IMR-90 (cell line): ENCODE results near the gene KDM2A. TPM values are rescaled to one million over a fixed set of nuclear protein-coding genes. Genes with fewer than 3 reads are reported as not detected.
A peak's percentile ranks its signal among the peaks of the same experiment; 100 is the strongest.

Experiments
- ATAC-seq: fragments of 200-7000 bp; cut with Tn5 transposase; 2 replicates; pipeline ENCODE4 v1.9.1; 2020; ENCODE audit warnings: low read depth, mild to moderate bottlenecking, moderate library complexity
- BruUV-seq: library from RNA; stranded (reverse); fragments of 400-500 nt; replicated peaks from 2 replicates; lab custom pipeline; 2021; lab: Mats Ljungman, UMichigan
- CTCF ChIA-PET: fragments of 300-600 bp; formaldehyde crosslinking; extraction: SDS; loops from one replicate; lab custom pipeline; 2021; ENCODE audit warnings: antibody characterized with exemption; lab: Yijun Ruan, JAX
- POLR2A ChIA-PET: fragments of 300-600 bp; sonication (Branson Sonifier 250); formaldehyde crosslinking; loops from one replicate; lab custom pipeline; 2022; ENCODE audit warnings: antibody characterized with exemption; ENCODE audit not compliant: unreplicated experiment; lab: Charles Lee
- DNase-seq: peaks from one replicate; pipeline ENCODE4 v3.0.0; 2013
- H2AFZ ChIP-seq: replicated peaks from 2 replicates; pipeline ENCODE3; 2013; ENCODE audit warnings: low read length, mild to moderate bottlenecking; ENCODE audit not compliant: poor library complexity
- H2AK5ac ChIP-seq: 2 replicates; pipeline ENCODE4 v1.6.1; 2013; ENCODE audit warnings: low read depth, low read length, inconsistent platforms
- H2AK9ac ChIP-seq: replicated peaks from 2 replicates; pipeline ENCODE3; 2013; ENCODE audit warnings: mild to moderate bottlenecking, low read depth, low read length, moderate library complexity; ENCODE audit not compliant: poor library complexity
- H2BK120ac ChIP-seq: 2 replicates; pipeline ENCODE4 v1.6.1; 2013; ENCODE audit warnings: low read depth, low read length, inconsistent platforms
- H2BK15ac ChIP-seq: 3 replicates; pipeline ENCODE4 v1.6.1; 2013; ENCODE audit warnings: low read depth, low read length, inconsistent platforms
- H2BK20ac ChIP-seq: 2 replicates; pipeline ENCODE4 v1.6.1; 2013; ENCODE audit warnings: low read depth, mild to moderate bottlenecking, inconsistent platforms, low read length, moderate library complexity
- H2BK5ac ChIP-seq: 2 replicates; pipeline ENCODE4 v1.6.1; 2013; ENCODE audit warnings: mild to moderate bottlenecking, low read depth, low read length, inconsistent platforms; ENCODE audit not compliant: poor library complexity, severe bottlenecking
- H3K14ac ChIP-seq: replicated peaks from 2 replicates; pipeline ENCODE4 v1.6.1; 2013; ENCODE audit warnings: low read depth, low read length, inconsistent platforms
- H3K18ac ChIP-seq: 2 replicates; pipeline ENCODE4 v1.6.1; 2013; ENCODE audit warnings: low read depth, low read length, control low read depth
- H3K23ac ChIP-seq: 2 replicates; pipeline ENCODE4 v1.6.1; 2013; ENCODE audit warnings: low read depth, low read length, inconsistent platforms
- H3K27ac ChIP-seq: 2 replicates; pipeline ENCODE4 v1.5.1; 2013; ENCODE audit warnings: mild to moderate bottlenecking, control low read depth, low read length; ENCODE audit not compliant: insufficient read depth
- H3K27me3 ChIP-seq: 2 replicates; pipeline ENCODE4 v1.6.1; 2013; ENCODE audit warnings: low read length; ENCODE audit not compliant: control insufficient read depth, insufficient read depth
- H3K36me3 ChIP-seq: 2 replicates; pipeline ENCODE4 v1.6.1; 2013; ENCODE audit warnings: low read length, mixed read lengths; ENCODE audit not compliant: control insufficient read depth, insufficient read depth
- H3K4ac ChIP-seq: 2 replicates; pipeline ENCODE4 v1.6.1; 2013; ENCODE audit warnings: low read depth, low read length, inconsistent platforms
- H3K4me1 ChIP-seq: 2 replicates; pipeline ENCODE4 v1.6.1; 2013; ENCODE audit warnings: low read length, mixed read lengths; ENCODE audit not compliant: control insufficient read depth, insufficient read depth
- H3K4me2 ChIP-seq: 2 replicates; pipeline ENCODE4 v1.6.1; 2013; ENCODE audit warnings: low read depth, mild to moderate bottlenecking, control low read depth, low read length, moderate library complexity
- H3K4me3 ChIP-seq: 2 replicates; pipeline ENCODE4 v1.5.1; 2013; ENCODE audit warnings: low read depth, mild to moderate bottlenecking, control low read depth, low read length, moderate library complexity; ENCODE audit not compliant: insufficient read depth
- H3K56ac ChIP-seq: 2 replicates; pipeline ENCODE4 v1.6.1; 2013; ENCODE audit warnings: low read length, inconsistent platforms; ENCODE audit not compliant: insufficient read depth; ENCODE audit errors: extremely low read depth
- H3K79me1 ChIP-seq, 2 experiments: 2 replicates each; pipeline ENCODE4 v1.6.1; 2013; ENCODE audit warnings: low read length in 2 of 2, inconsistent platforms in 1 of 2, low read depth in 1 of 2
- H3K9ac ChIP-seq: 2 replicates; pipeline ENCODE4 v1.6.1; 2013; ENCODE audit warnings: low read depth, low read length, control low read depth
- H3K9me1 ChIP-seq: 2 replicates; pipeline ENCODE4 v1.6.1; 2013; ENCODE audit warnings: low read length, inconsistent platforms; ENCODE audit not compliant: insufficient read depth
- H3K9me3 ChIP-seq: 2 replicates; pipeline ENCODE4 v1.6.1; 2013; ENCODE audit warnings: low read length; ENCODE audit not compliant: control insufficient read depth, insufficient read depth
- H4K20me1 ChIP-seq: 2 replicates; pipeline ENCODE4 v1.6.1; 2013; ENCODE audit warnings: low read length, inconsistent platforms; ENCODE audit not compliant: insufficient read depth
- H4K5ac ChIP-seq: 2 replicates; pipeline ENCODE4 v1.6.1; 2013; ENCODE audit warnings: mild to moderate bottlenecking, low read depth, low read length, control low read depth
- H4K8ac ChIP-seq, 2 experiments: 2 replicates each; pipeline ENCODE4 v1.6.1; 2013; ENCODE audit warnings: low read depth in 2 of 2, low read length in 2 of 2, control low read depth in 1 of 2, inconsistent platforms in 1 of 2
- H4K91ac ChIP-seq: 2 replicates; pipeline ENCODE4 v1.6.1; 2013; ENCODE audit warnings: low read depth, low read length, inconsistent platforms; ENCODE audit not compliant: insufficient read depth
- MAFK ChIP-seq: IDR thresholded peaks from 2 replicates; pipeline ENCODE4 v1.6.1; 2012; ENCODE audit warnings: low read depth, low read length, improper control_type of control experiment
- MXI1 ChIP-seq: IDR thresholded peaks from 2 replicates; pipeline ENCODE4 v1.6.1; 2012; ENCODE audit warnings: low read depth, mild to moderate bottlenecking, low read length, moderate library complexity, borderline replicate concordance
- WGBS, 2 experiments: methylation state at CpG; one replicate each; pipeline versions ENCODE4 v1.1.5 to v1.1.7; 2013; ENCODE audit warnings: missing lambda C conversion rate in 2 of 2; ENCODE audit not compliant: insufficient read length in 1 of 2; ENCODE audit errors: extremely low coverage in 2 of 2; 5-methylcytosine and 5-hydroxymethylcytosine counted together
- dilution Hi-C: fragments of 300-500 bp; cut with HindIII; formaldehyde crosslinking; loops from one replicate; pipeline ENCODE4 v1.14.3; 2018; ENCODE audit warnings: low sequenced_read_pairs; ENCODE audit not compliant: unreplicated experiment
- in situ Hi-C: fragments of 300-500 bp; cut with MboI; formaldehyde crosslinking; loops from 3 replicates; pipeline ENCODE4 v1.14.3; 2019; ENCODE audit warnings: low sequenced_read_pairs, inconsistent platforms, mixed read lengths
- intact Hi-C: fragments of 100-400 bp; cut with micrococcal nuclease; formaldehyde crosslinking; loops from 2 replicates; pipeline ENCODE4 v1.10.0; 2022
- polyA plus RNA-seq, 3 experiments: library from polyadenylated mRNA; depleted of rRNA; stranded (reverse); fragments of >200 nt; gene quantifications; 2 replicates each; pipeline ENCODE4 v1.2.3, GENCODE V29; 2012; ENCODE audit warnings: low replicate concordance in 1 of 3
- total RNA-seq: library from RNA; depleted of rRNA; stranded (reverse); fragments of >200 nt; gene quantifications from 2 replicates; pipeline ENCODE4 v1.2.3, GENCODE V29; 2012

The KDM2A gene
- total and polyA plus RNA-seq, 2 of the 4 experiments (the other 2 are of a cell fraction): 26.7 to 42.6 TPM

DNA sequence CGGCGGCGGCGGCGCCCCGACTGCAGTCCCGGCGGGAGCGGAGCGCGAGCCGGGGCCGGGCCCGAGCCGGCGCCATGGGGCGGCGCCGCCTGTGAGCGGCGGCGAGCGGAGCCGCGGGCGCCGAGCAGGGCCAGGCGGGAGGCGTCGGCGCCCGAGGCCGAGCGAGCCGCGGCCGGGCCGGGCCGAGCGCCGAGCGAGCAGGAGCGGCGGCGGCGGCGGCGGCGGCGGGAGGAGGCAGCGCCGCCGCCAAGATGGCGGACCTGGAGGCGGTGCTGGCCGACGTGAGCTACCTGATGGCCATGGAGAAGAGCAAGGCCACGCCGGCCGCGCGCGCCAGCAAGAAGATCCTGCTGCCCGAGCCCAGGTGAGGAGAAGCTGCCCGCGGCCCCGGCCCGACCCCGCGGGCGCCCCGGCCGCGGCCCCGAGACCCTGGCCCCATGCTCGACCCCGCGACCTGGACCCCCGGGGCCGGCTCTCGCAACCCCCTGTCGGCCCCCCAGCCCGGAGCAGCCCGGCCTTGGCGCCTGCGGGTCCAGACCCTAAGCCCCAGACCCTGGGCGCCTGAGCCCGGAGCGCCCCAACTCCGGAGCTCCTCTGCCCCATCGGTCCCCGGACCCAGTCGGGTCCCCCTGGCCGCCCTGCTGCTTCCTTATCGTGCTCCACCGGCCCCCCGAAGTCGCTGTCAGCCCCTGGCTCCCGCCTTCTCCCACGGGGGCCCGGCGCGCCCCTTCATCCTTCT lies 147.6 kb downstream of the KDM2A start, which contains the start of gene GRK2:
Gene GRK2, plus strand, starts transcription at position 25 of the 739 bp plus-strand sequence. Its CDS starts 227 bp downstream, at position 252.
- peak within 1 kb of the TSS; percentile 64 for H3K27ac ChIP-seq
- peak within 1 kb of the TSS; percentile 68 for H4K91ac ChIP-seq
- 1% methylated on average over 50 of the region's 103 CpGs; no CpG with 5 or more reads in 1 of the 2 experiments for whole genome bisulfite sequencing, 2 experiments
- TF ChIP-seq MXI1: peak; percentile 34; the same call in 1 of the 2 replicates
- TF ChIP-seq MAFK: no peak
- peaks cover 31% of the 10 kb centered on the region for H3K9me1 ChIP-seq
- peak within 1 kb of the TSS; percentile 19; the same call in 1 of the 2 replicates for H3K56ac ChIP-seq
- peak within 1 kb of the TSS; percentile 95 for H3K9ac ChIP-seq
- peak within 1 kb of the TSS; percentile 94; the same call in 1 of the 2 replicates for H4K5ac ChIP-seq
- no peaks in the 10 kb centered on the region for H3K27me3 ChIP-seq
- ATAC-seq (peak; percentile 66), DNase-seq (peak; percentile 28)
- H3K79me1 ChIP-seq: peaks cover 18 to 59% of the 10 kb centered on the region in 2 experiments; a peak in 3 of 4 replicates
- H2AK9ac ChIP-seq: peak within 1 kb of the TSS; percentile 98
- H3K23ac ChIP-seq: peak within 1 kb of the TSS; percentile 89
- peak within 1 kb of the TSS; percentile 92 for H3K14ac ChIP-seq
- H2BK120ac ChIP-seq: peak within 1 kb of the TSS; percentile 51
- peaks cover 35% of the 10 kb centered on the region for H3K4me1 ChIP-seq
- CTCF ChIA-PET: interaction anchor here (0.7 to 3.1 kb wide), 4 partner anchors 11 to 111 kb away, joined by 3 to 10 read pairs (median 3); no protein-coding TSS in a partner anchor
- in situ Hi-C loops (no loop called here), dilution Hi-C loops (no loop called here), intact Hi-C loops (loop anchor here (1.0 kb wide), 2 partner anchors 36 to 51 kb away; no protein-coding TSS in a partner anchor)
- peak within 1 kb of the TSS; percentile 78 for H3K4me3 ChIP-seq
- H2AK5ac ChIP-seq: peak within 1 kb of the TSS; percentile 84
- peaks cover 39% of the 10 kb centered on the region for H4K20me1 ChIP-seq
- H3K18ac ChIP-seq: no peak within 1 kb of the TSS
- peaks cover 10% of the 10 kb centered on the region; the same call in 1 of the 2 replicates for H3K36me3 ChIP-seq
- no peak within 1 kb of the TSS for H2BK20ac ChIP-seq
- POLR2A ChIA-PET: interaction anchor here (0.6 kb wide), 1 partner anchor 86 kb away, joined by 10 read pairs; no protein-coding TSS in a partner anchor
- peak within 1 kb of the TSS; percentile 82 for H3K4ac ChIP-seq
- H2AFZ ChIP-seq: peak within 1 kb of the TSS; percentile 93
- BruUV-seq: no TSS peak
- peak within 1 kb of the TSS; percentile 7; the same call in 1 of the 3 replicates for H2BK15ac ChIP-seq
- H3K4me2 ChIP-seq: peak within 1 kb of the TSS; percentile 87
- H2BK5ac ChIP-seq: peak within 1 kb of the TSS; percentile 53
- no peaks in the 10 kb centered on the region for H3K9me3 ChIP-seq
- H4K8ac ChIP-seq: peak within 1 kb of the TSS; percentile 24 to 83; a peak in 2 of 4 replicates
